ENCODE data around the gene POU6F2.

DNA sequence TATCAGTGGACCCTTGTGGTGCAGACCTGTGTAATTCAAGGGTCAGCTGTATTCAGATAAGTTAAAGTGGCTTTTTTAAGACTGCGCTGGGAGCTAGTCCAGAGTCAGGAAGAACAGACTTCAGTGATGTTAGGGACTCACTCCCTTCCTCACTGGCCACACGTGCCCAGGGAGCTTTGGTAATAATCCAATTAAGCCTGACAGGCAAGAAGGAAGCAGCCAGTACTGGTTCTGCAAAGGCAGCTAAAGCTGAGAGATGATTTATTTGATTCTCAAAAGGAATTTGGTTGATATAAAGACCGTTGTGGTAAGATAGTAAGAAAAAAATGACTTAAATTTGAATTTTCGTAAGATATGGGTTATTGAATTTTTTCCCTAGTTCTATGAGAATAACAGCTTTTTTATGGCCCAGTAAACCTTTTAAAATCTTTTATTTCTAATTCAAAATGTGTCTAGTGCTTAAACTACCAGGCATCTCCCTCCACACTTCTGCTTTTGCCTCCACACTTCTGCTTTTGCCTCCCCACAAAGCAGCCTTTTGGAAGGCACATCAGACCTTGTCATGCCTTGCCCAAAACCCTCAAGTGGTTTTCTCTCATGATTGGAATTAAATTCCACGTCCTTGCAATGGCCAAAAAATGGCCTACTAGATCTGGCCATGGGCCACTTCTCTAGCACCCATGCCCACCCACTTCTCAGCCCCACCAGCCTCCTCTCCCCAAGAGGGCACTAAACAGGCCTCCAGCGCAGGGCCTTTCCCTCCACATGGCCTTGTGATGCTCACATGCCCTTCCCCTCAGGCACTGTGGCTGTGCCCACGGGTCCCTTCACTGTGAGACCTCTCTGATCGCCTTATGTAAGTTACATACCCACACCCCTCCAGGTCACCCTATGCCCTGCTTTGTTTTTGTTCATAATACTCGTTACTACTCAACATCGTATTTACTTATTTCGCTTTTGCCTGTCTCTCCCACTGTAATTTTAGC lies 92.5 kb downstream of the POU6F2 start:
- TF ChIP-seq, protein P1, sequence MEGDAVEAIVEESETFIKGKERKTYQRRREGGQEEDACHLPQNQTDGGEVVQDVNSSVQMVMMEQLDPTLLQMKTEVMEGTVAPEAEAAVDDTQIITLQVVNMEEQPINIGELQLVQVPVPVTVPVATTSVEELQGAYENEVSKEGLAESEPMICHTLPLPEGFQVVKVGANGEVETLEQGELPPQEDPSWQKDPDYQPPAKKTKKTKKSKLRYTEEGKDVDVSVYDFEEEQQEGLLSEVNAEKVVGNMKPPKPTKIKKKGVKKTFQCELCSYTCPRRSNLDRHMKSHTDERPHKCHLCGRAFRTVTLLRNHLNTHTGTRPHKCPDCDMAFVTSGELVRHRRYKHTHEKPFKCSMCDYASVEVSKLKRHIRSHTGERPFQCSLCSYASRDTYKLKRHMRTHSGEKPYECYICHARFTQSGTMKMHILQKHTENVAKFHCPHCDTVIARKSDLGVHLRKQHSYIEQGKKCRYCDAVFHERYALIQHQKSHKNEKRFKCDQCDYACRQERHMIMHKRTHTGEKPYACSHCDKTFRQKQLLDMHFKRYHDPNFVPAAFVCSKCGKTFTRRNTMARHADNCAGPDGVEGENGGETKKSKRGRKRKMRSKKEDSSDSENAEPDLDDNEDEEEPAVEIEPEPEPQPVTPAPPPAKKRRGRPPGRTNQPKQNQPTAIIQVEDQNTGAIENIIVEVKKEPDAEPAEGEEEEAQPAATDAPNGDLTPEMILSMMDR (conservative IDR thresholded peaks at IDR 0.05; ENCODE audit: low read length): no peak
- TF ChIP-seq EZH2phosphoT487 (IDR thresholded peaks at IDR 0.05; ENCODE audit: borderline replicate concordance): no peak

Measured in Loucy (cell line).